GM19372 (cell line): ENCODE measurements around the gene TAF1C.

Experiments
- ATAC-seq: cut with Tn5 transposase; IDR thresholded peaks from one replicate; pipeline ENCODE4 v1.9.1; 2021; ENCODE audit warnings: mild to moderate bottlenecking, low read depth, moderate library complexity; ENCODE audit not compliant: unreplicated experiment

TAF1C gene

GRCh38 chr16:84136331-84137125, 50.3 kb downstream of the TAF1C start:
- ATAC-seq = no peak

DNA sequence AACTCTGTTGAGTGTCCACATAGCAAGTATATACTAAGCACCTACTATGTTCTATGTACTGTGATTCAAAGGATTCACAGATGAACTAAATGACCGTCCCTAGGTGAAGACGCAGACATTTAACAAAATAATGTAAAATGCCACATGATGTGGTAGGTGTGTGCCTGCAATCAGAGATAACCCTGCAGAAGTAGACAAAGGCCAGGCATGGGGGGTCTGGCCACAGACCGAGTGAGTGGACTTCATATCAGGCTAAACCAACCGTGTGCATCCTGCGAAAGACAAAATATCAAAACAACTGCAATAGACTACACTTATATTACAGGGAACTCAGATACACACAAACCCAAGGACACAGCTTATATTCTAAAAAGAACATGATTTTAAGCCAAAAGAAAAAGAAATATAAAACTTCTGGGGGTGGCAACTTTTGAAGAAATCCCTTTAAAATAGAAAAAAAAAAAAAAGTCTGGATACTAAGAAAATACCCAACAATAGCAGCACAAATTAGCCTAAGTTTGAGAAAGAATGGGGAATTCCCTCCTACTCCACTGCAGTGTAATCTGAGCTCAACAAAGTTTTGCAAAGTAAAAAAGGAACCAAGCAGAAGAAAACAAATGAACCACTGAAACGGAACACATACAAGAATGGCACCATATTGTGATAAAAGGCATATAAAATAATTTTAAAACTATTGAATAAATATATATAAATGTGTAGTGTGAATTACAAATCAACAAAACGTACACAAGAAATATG, 54.2 kb downstream of the TAF1C start:
- no peak for ATAC-seq

GRCh38 chr16:84131117-84131516, 55.7 kb downstream of the TAF1C start:
- ATAC-seq = no peak
